Nephron progenitor cell (in vitro differentiated cells): ENCODE results near the gene DPP6.

Experiments used
- DNase-seq: peaks from one replicate; pipeline ENCODE4 v3.0.0; 2021
- H3K27ac Mint-ChIP-seq: 2 replicates; pipeline ENCODE4 v1.8.0; 2021; ENCODE audit warnings: mild to moderate bottlenecking, moderate library complexity, mixed read lengths
- H3K27me3 Mint-ChIP-seq: 2 replicates; pipeline ENCODE4 v1.8.0; 2021; ENCODE audit warnings: mild to moderate bottlenecking, low read depth, mixed read lengths; ENCODE audit not compliant: poor library complexity
- H3K36me3 Mint-ChIP-seq: 2 replicates; pipeline ENCODE4 v1.8.0; 2021; ENCODE audit warnings: low read depth, mixed read lengths
- H3K4me1 Mint-ChIP-seq: 2 replicates; pipeline ENCODE4 v1.8.0; 2021; ENCODE audit warnings: mixed read lengths
- H3K4me3 Mint-ChIP-seq: 2 replicates; pipeline ENCODE4 v1.8.0; 2021; ENCODE audit warnings: mild to moderate bottlenecking, moderate library complexity, mixed read lengths
- H3K9me3 Mint-ChIP-seq: 2 replicates; pipeline ENCODE4 v1.8.0; 2021; ENCODE audit warnings: mild to moderate bottlenecking, moderate library complexity, mixed read lengths
- TF ChIP-seq, protein P1 (sequence below): fragments of 200-600 bp; sonication (generic); IDR thresholded peaks from 2 replicates; pipeline ENCODE4 v1.5.0; 2021; ENCODE audit warnings: antibody characterized with exemption

The DPP6 gene

DNA sequence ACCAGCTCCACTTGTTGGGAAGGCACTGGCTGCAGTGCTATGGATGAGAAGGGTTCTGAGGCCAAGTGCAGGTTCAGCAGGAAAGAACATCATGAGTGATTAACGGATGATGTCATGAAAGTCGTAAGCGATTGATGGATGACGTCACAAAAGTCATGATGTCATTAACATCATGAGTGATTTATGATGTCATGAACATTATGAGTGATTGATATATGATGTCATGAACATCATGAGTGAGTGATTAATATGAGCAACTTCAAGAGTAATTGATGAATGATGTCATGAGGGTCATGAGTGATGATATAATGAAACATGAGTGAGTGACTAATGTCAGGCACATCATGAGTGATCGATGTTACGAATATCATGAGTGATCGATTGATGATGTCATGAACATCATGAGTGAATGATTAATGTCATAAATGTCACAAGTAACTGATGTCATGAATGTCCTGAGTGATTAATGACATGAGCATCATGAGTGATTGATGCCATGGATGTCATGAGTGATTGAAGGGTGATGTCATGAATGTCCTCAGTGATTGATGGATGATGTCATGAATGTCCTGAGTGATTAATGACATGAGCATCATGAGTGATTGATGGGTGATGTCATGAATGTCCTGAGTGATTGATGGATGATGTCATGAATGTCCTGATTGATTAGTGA is 765.2 kb downstream of the DPP6 start:
- Mint-ChIP-seq H3K4me3 (no peak overlapping the region), H3K9me3 (peaks cover 11% of the 10 kb centered on the region), H3K4me1 (no peaks in the 10 kb centered on the region), H3K36me3 (no peaks in the 10 kb centered on the region), H3K27ac (no peak overlapping the region), H3K27me3 (peaks cover 3% of the 10 kb centered on the region)
- no peak for DNase-seq
- TF ChIP-seq, protein P1, sequence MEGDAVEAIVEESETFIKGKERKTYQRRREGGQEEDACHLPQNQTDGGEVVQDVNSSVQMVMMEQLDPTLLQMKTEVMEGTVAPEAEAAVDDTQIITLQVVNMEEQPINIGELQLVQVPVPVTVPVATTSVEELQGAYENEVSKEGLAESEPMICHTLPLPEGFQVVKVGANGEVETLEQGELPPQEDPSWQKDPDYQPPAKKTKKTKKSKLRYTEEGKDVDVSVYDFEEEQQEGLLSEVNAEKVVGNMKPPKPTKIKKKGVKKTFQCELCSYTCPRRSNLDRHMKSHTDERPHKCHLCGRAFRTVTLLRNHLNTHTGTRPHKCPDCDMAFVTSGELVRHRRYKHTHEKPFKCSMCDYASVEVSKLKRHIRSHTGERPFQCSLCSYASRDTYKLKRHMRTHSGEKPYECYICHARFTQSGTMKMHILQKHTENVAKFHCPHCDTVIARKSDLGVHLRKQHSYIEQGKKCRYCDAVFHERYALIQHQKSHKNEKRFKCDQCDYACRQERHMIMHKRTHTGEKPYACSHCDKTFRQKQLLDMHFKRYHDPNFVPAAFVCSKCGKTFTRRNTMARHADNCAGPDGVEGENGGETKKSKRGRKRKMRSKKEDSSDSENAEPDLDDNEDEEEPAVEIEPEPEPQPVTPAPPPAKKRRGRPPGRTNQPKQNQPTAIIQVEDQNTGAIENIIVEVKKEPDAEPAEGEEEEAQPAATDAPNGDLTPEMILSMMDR = no peak

DNA sequence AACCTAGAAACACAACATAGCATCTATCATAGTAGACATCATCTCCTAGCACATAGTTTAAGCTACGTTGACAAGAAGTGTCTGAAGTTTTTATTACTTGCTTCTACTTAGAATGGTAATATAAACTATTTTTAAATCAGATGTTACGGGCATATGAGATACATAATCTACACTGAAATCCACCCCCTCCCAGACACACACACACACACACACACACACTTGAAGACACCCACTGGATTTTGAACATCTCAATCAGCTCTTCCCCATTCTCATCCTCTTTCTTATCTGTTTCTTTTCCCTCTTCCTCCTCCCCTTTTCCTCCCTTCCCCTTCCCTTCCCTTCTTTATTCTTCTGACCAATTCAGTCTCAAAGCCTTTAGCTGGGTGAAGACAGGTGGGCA is 774.8 kb downstream of the DPP6 start:
- Mint-ChIP-seq H3K4me3 (no peak overlapping the region), H3K27me3 (peaks cover 33% of the 10 kb centered on the region), H3K36me3 (no peaks in the 10 kb centered on the region), H3K4me1 (no peaks in the 10 kb centered on the region), H3K27ac (no peak overlapping the region), H3K9me3 (no peaks in the 10 kb centered on the region)
- DNase-seq = no peak
- TF ChIP-seq, protein P1 = no peak

DNA sequence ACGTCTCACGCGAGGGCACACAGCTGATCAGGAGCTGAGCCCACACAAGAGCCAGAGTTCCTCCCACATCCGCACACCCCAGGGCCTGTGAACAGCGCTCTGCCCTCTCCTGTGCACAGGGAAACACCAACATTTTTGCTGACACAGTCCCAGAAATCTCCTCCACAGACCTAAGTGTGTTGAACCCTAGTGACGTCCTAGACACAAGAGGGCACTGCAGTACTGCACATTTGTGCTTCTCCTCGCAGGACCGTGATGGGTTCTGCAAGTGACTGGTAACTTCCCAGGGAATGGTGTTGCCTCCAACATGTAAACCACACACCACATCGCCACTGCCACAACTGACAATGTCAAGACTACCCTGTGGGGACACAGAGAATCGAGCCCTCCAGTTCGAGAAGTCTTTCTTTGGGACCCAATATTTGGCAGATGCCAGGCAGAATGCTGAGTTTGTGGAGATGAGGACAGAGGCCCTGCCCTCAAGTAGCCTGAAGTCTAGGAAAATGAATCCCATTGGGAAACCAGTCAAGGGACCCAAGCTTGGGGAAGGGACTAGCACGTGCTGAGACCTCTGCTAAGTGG is 780.5 kb downstream of the DPP6 start:
- Mint-ChIP-seq H3K36me3 (no peaks in the 10 kb centered on the region), H3K27me3 (peaks cover 32% of the 10 kb centered on the region), H3K4me1 (peaks cover 12% of the 10 kb centered on the region), H3K4me3 (no peak overlapping the region), H3K9me3 (no peaks in the 10 kb centered on the region), H3K27ac (no peak overlapping the region)
- peak; percentile 21 for DNase-seq
- TF ChIP-seq, protein P1 = no peak

DNA sequence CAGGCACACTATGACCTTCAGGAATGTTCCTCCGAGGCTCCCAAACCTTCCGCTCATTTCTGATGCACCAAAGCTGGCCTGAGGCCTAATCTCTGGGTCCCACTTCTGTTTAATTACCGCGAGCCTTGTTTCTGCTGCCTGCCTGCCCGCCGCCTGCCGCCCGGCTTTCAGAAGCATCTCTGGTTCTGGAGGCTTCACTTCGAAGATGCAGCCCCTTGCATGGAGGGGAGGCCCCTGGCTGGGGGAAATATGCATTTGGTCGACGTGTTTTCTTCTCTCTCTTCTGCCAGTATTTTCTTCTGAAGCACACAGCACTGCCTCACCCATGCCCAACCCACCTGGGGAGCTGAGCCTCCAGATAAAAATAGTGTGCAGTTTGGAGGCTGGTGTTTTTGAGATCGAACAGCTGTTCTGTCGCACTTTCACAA is 783.8 kb downstream of the DPP6 start:
- no peaks in the 10 kb centered on the region for H3K9me3 Mint-ChIP-seq
- no peaks in the 10 kb centered on the region for H3K36me3 Mint-ChIP-seq
- no peak for DNase-seq
- H3K4me1 Mint-ChIP-seq = peaks cover 12% of the 10 kb centered on the region
- H3K4me3 Mint-ChIP-seq = no peak overlapping the region
- H3K27ac Mint-ChIP-seq = peak overlapping the region; percentile 40
- TF ChIP-seq, protein P1 = no peak
- peaks cover 10% of the 10 kb centered on the region for H3K27me3 Mint-ChIP-seq

DNA sequence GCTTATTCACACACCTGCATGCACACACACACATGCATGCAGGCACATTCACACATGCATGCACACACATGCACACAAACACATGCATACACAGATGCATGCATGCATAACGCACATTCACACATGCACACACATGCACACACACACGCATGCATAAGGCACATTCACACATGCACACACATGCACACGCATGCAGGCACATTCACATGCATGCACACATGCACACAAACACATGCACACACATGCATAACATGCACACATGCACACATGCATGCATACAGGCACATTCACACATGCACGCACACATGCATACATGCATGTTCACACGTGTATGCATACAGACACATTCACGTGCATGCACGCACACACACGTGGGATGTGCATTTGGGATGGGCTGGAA is 784.9 kb downstream of the DPP6 start:
- Mint-ChIP-seq H3K4me1 (peaks cover 19% of the 10 kb centered on the region), H3K36me3 (no peaks in the 10 kb centered on the region), H3K9me3 (no peaks in the 10 kb centered on the region), H3K4me3 (no peak overlapping the region), H3K27me3 (peaks cover 9% of the 10 kb centered on the region), H3K27ac (no peak overlapping the region)
- TF ChIP-seq, protein P1 = no peak
- no peak for DNase-seq

DNA sequence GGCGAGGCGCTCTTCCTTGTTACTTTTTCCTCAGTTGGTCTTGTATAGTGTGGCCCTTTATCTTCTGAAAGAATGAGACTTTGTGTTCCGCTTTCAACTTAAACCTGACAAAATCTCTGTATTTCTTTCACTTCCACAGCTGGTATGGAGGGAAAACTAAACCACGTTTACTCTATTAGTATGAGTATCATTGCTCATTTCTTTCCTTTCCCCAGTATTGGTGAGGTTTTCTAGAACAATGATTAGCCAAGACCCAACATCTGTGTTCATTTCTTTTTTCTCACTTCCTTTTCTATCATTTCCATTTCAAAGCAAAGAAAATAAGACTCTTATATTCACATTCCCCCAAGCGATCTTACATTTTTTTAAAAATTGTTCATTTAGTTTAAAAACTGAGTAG is 785.4 kb downstream of the DPP6 start:
- no peak for DNase-seq
- H3K36me3 Mint-ChIP-seq = no peaks in the 10 kb centered on the region
- TF ChIP-seq, protein P1 = no peak
- H3K4me1 Mint-ChIP-seq = peaks cover 22% of the 10 kb centered on the region
- H3K4me3 Mint-ChIP-seq = no peak overlapping the region
- peaks cover 7% of the 10 kb centered on the region for H3K27me3 Mint-ChIP-seq
- H3K9me3 Mint-ChIP-seq = no peaks in the 10 kb centered on the region
- H3K27ac Mint-ChIP-seq = no peak overlapping the region
